A204.1 (cell line): ENCODE results near the gene GJB1.
"Not testable (repeated sequence)": the region's sequence is repeated elsewhere in the genome, so short reads cannot be mapped to it uniquely, and the experiment has no call there.

Experiments used
- FAIRE-seq: peaks from 2 replicates; lab custom pipeline; 2012; peaks lifted over from hg19 to GRCh38; lab: Jason Lieb, UNC

The GJB1 gene

GRCh38 chrX:71256856-71257255, 33.8 kb downstream of the GJB1 start:
- no peak for FAIRE-seq

DNA sequence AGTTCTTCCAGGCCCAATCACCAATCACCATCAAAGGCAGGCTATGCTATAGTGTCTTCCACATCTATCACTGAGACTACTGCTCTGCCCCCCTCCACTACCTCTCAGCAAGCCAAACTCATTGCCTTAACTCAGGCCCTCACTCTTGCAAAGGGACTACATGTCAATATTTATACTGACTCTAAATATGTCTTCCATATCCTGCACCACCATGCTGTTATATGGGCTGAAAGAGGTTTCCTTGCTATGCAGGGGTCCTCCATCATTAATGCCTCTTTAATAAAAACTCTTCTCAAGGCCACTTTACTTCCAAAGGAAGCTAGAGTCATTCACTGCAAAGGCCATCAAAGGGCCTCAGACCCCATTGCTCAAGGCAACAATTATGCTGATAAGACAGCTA, 45.6 kb downstream of the GJB1 start:
- FAIRE-seq = not testable (repeated sequence)

DNA sequence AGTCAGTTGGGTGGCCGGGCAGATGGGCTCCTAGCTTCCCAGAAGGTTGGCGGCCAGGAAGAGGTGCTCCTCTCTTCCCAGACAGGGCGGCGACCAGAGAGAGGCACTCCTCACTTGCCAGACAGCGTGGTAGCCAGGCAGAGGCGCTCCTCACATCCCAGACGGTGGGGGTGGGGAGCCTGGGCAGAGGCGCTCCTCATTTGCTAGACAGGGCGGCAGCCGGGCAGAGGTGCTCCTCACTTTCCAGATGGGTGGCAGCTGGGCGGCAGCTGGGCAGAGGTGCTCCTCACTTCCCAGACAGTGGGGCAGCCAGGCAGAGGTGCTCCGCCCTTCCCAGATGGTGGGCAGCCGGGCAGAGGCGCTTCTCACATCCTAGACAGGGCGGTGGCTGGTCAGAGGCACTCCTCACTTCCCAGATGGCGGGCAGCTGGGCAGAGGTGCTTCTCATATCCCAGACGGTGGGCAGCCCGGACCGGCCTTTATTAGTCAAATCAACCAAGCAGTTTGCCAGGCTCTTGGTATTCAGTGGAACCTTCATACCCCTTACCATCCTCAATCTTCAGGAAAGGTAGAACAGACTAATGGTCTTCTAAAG, 46.9 kb downstream of the GJB1 start:
- no peak for FAIRE-seq

DNA sequence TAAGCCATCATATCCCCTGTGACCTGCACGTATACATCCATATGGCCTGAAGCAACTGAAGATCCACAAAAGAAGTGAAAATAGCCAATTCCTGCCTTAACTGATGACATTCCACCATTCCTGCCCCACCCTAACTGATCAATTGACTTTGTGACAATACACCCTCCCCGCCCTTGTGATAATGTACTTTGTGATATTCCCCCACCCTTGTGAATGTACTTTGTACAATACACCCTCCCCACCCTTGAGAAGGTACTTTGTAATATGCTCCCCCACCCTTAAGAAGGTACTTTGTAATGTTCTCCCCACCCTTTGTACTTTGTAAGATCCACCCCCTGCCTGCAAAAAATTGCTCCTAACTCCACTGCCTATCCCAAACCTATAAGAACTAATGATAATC, 49.3 kb downstream of the GJB1 start:
- FAIRE-seq = not testable (repeated sequence)
